Myocyte (in vitro differentiated cells): ENCODE data around the gene PSMG3. TPM values are rescaled to one million over a fixed set of nuclear protein-coding genes. Genes with fewer than 3 reads are reported as not detected.
"Not testable (repeated sequence)": the region's sequence is repeated elsewhere in the genome, so short reads cannot be mapped to it uniquely, and the experiment has no call there.

Experiments used
- DNase-seq: peaks from one replicate; pipeline ENCODE4 v3.0.0-alpha.2; 2012; ENCODE audit warnings: low read depth
- total RNA-seq: library from RNA; depleted of rRNA; stranded (reverse); fragments of >200 nt; gene quantifications from 2 replicates; pipeline ENCODE4 v1.2.3, GENCODE V29; 2014

PSMG3 gene
- total RNA-seq, 1 donor from 2014 or later, result 47.1 TPM

DNA sequence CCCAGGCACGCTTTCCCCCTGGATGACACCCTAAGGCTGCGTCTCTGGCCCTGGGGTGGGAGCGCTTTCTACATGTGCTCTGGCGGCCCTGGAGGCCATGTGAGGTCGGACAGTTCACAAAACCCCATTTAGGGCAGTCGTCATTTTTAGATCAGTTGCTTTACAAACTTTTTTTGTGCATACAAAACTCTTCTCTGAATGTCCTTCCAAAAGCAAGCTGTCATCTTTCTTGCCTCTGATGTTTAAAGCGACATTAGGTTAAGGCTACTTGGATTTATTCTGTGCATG is 33.4 kb downstream of the PSMG3 start:
- DNase-seq, result no peak

- no peak for DNase-seq
Measured at GRCh38 chr7:1535701-1536454, 34.0 kb downstream of the PSMG3 start.

DNA sequence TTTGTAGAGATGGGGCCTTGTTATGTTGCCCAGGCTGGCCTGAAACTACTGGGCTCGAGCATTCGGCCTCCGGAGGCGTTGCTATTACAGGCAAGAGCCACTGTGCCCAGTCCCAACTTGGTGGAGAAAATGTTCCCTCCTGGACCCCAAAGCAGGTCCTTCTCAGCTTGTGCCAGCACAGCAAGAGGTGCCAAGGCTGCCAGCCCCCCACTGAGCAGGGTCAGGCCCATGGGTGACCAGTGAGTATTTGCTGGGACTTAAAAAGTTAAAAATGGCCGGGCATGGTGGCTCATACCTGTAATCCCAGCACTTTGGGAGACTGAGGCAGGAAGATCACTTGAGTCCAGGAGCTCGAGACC is 34.8 kb downstream of the PSMG3 start:
- no peak for DNase-seq

- no peak for DNase-seq
Measured at GRCh38 chr7:1534330-1535099, 35.3 kb downstream of the PSMG3 start.

- DNase-seq, result peak; percentile 72
Measured at GRCh38 chr7:1533547-1534329, 36.1 kb downstream of the PSMG3 start.

DNA sequence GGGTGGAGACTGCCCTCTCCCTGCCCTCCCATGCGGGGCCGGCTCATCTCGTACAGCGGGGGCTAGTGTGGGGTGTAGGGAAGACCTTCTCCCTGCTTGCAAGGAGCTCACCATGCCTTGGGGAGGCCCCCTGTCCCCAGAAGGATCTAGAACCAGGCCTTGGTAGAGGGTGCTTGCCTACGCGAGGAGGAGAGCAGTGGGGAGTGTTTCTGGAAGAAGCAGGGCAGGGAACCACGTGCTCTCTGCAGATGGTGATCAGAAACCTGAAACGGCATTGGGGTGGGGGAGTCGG is 36.6 kb downstream of the PSMG3 start:
- no peak for DNase-seq

- DNase-seq, result peak; percentile 90
Measured at GRCh38 chr7:1532456-1533254, 37.2 kb downstream of the PSMG3 start.

DNA sequence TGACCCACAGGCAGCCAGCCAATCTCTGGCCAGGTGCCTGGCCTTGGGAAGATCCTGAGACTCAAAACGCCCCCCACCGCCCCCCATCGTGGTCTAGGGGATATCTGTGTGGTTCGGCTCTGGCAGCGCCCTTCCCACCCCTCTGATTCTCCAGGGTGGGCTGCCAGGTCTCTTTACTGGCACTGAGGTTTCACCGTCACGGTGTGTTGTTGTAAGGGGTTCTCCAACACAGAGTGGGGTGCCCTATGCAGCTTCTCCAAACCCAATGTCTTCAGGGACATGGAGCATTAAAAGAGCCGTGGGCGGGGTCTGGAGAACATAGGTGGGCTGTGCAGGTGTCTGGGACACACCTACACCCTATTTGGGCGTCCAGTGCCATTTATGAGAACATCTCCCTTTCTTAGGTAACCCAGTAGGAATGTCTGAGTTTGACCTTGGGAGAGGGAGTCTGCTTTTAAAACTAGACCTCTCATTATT is 37.8 kb downstream of the PSMG3 start:
- DNase-seq, result no peak

DNA sequence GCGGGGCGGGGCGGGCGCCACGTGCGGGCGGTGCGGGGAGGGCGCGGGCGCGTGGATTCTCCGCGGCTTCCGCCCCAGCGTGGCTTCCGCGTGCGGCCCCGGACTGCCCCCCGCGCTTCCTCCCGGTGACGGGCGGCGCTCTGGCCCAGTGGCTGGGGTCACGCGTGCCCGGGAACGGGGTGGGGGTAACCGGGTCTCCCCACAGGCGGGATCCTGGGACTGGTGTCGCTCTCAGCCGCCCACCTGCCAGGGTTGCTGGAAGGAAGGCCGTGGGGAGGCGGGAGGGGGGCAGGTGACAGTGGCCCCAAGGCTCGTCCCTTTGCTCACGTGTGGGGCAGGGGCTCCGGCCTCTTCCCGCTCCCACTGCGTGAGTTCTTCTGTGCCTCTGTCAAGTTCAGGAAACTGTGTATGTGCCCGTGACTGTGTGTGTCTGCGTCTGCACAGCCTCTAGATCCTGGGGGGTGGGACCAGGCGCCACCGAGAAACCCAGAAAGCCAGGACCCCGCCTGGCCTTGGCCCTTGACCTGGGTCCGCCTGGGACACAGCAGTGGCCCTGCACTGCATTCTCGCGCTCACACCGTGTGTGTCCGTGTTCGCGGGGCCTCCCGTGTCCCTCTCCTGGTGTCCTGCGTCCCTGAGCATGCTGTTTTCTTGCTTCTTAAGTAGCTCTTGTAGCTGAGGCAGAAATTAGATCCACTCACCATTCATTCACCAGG is 38.4 kb downstream of the PSMG3 start:
- DNase-seq, result peak; percentile 35

- DNase-seq, result no peak
Measured at GRCh38 chr7:1530946-1531262, 38.9 kb downstream of the PSMG3 start.

- DNase-seq, result no peak
Measured at GRCh38 chr7:1529383-1530116, 40.3 kb downstream of the PSMG3 start.

GRCh38 chr7:1526271-1526754 is 43.5 kb downstream of the PSMG3 start:
- DNase-seq, result no peak

GRCh38 chr7:1525409-1525808 is 44.4 kb downstream of the PSMG3 start:
- no peak for DNase-seq

GRCh38 chr7:1523844-1524243 is 46.0 kb downstream of the PSMG3 start:
- no peak for DNase-seq

GRCh38 chr7:1523208-1523607 is 46.6 kb downstream of the PSMG3 start:
- no peak for DNase-seq

DNA sequence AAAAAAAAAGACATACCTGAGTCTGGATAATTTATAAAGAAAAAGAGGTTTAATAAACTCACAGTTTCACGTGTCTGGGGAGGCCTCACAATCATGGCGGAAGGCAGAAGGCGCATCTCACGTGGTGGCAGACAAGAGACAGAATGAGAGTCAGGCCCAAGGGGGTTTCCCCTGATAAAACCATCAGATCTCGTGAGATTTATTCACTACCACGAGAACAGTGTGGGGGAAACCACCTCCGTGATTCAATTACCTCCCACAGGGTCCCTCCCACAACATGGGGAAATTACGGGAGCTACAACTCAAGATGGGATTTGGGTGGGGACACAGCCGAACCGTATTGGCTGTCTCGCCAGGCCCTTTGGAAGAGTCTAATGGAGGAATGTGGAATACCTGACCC is 48.4 kb downstream of the PSMG3 start:
- DNase-seq, result no peak

DNA sequence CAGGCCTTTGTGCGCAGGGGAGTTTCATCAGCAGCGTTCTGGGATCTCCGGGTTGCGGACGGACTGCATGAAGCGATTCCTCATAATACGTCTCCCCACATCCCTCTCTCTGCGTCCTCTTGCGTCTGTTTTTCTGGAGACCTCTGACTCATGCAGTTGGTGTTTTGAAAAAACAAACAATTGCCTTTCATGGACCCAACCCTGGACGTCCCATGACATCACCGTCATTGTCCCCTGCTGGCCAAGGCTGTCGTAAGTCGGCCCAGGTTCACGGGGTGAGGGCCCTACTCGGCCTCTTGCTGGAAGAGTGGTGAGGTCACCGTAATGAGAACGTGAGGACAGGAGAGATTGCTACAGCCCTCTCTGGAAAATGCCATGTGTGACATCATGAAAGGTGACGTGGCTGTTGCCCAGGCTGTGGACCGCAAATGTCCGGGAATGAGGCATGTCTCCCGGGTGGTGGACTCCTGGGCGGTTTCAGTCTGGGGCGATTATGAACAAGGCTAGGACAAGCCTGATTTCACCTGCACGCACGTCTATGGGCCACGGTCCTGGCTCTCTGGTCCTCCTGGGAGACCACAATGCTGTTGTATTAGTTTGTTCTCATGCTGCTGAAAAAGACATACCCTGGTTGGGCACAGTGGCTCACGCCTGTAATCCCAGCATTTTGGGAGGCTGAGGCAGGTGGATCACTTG is 49.1 kb downstream of the PSMG3 start:
- DNase-seq, result peak; percentile 19

DNA sequence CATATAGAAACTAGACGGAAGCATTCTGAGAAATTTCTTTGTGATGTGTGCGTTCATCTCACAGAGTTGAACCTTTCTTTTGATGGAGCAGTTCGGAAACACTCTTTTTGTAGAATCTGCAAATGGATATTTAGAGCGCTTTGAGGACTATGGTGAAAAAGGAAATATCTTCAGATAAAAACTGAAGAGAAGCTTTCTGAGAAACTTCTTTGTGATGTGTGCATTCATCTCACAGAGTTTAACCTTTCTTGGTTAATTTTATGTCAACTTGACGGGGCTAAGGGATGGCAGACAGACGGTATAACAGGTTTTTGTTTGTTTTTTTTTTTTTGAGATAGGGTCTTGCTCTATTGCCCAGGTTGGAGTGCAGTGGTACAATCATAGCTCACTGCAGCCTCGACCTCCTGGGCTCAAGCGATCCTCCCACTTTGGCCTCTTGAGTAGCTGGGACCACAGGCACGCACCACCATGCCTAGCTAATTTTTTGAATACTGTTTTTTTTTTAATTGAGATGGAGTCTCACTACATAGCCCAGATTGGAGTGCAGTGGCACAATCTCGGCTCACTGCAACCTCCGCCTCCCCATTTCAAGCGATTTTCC is 50.4 kb downstream of the PSMG3 start:
- DNase-seq, result not testable (repeated sequence)
